Right lobe of liver (tissue), 6 donors: ENCODE measurements around the gene CDC42BPG. TPM values are rescaled to one million over a fixed set of nuclear protein-coding genes. Genes with fewer than 3 reads are reported as not detected.

Experiments used
- ATAC-seq, 4 donors: fragments of 200-7000 bp; cut with Tn5 transposase; one replicate each; pipeline ENCODE4 v1.9.1; 2020; ENCODE audit warnings: mild to moderate bottlenecking in 4 of 4, moderate library complexity in 4 of 4
- DNase-seq, 3 donors: peaks; one replicate each; pipeline ENCODE4 v3.0.0-alpha.2; 2020
- H3K27ac ChIP-seq, 3 donors: fragments of 200-600 bp; one replicate each; pipeline ENCODE4 v1.8.0; 2022
- H3K27me3 ChIP-seq, 2 donors: fragments of 200-600 bp; one replicate each; pipeline ENCODE4 v1.8.0; 2022
- H3K36me3 ChIP-seq, 4 donors: fragments of 200-600 bp; sonication (generic) in 1 of 4; one replicate each; pipeline versions ENCODE4 v1.5.1 to v1.8.0; 2017 to 2022; ENCODE audit warnings: control low read depth in 1 of 4
- H3K4me1 ChIP-seq, 4 donors: fragments of 200-600 bp; sonication (generic) in 1 of 4; one replicate each; pipeline versions ENCODE4 v1.5.1 to v1.8.0; 2017 to 2022; ENCODE audit warnings: control low read depth in 1 of 4
- H3K4me3 ChIP-seq, 3 donors: fragments of 200-600 bp; one replicate each; pipeline ENCODE4 v1.8.0; 2022
- H3K9me3 ChIP-seq, 4 donors: fragments of 200-600 bp; sonication (generic) in 1 of 4; one replicate each; pipeline versions ENCODE4 v1.5.1 to v1.8.0; 2017 to 2022; ENCODE audit warnings: control low read depth in 1 of 4
- POLR2A ChIP-seq: fragments of 450-650 bp; IDR thresholded peaks from one replicate; pipeline ENCODE4 v1.6.1; 2017; ENCODE audit warnings: antibody characterized with exemption, mild to moderate bottlenecking
- WGBS: methylation state at CpG from one replicate; pipeline ENCODE4 v1.1.6; 2018; ENCODE audit warnings: low coverage, low lambda C conversion rate; ENCODE audit not compliant: insufficient coverage; ENCODE audit errors: missing lambda C conversion rate; 5-methylcytosine and 5-hydroxymethylcytosine counted together
- intact Hi-C, 2 donors: fragments of 100-400 bp; cut with DNase I; formaldehyde crosslinking; loops; one replicate each; pipeline versions ENCODE4 v1.11.2 to v1.14.1; 2022
- total RNA-seq, 6 experiments: library from RNA; depleted of rRNA in 2 of 6; stranded (reverse); fragments of >200 nt in 2 of 6; fragmentation: NEBNext Ultra II Directional in 3 of 6; extraction: Animal tissue kit (Norgen Biotek cat#: 25700) in 3 of 6; gene quantifications; one replicate each; pipeline versions ENCODE4 v1.1.0 to v1.2.4, GENCODE V29; 2016 to 2023
- TF ChIP-seq, protein P1 (sequence below), 4 donors: fragments of 200-600 bp in 3 of 4; fragments of 450-650 bp in 1 of 4; IDR thresholded peaks; one replicate each; pipeline versions ENCODE4 v1.5.1 to v1.8.0; 2016 to 2022; ENCODE audit warnings: antibody characterized with exemption in 4 of 4, mild to moderate bottlenecking in 2 of 4
- donor health status: DM: no; HTN: yes; CAD: no.
- donor health status: DM: no; HTN: no; CAD: no.
- donor health status: DM: no; HTN: no; CAD: no.
- donor health status: DM: no; HTN: yes; CAD: no.
- donor health status: DM: no; HTN: yes; CAD: no.

CDC42BPG gene
- total RNA-seq, 6 experiments from 2014 or later: 0.63 to 1.1 (median 0.99) TPM

- ATAC-seq (peak in 2 of 4 donors; percentile 1 to 2), DNase-seq (peak in 1 of 3 donors; percentile 57)
- Histone ChIP-seq H3K9me3 (no peaks in the 10 kb centered on the region), H3K4me3 (peak overlapping the region; percentile 75 to 91 (median 91)), H3K36me3 (peaks cover 0 to 5% (median 0%) of the 10 kb centered on the region in 4 donors), H3K27me3 (no peaks in the 10 kb centered on the region), H3K27ac (peak overlapping the region; percentile 84 to 95 (median 90)), H3K4me1 (peaks cover 0 to 47% (median 14%) of the 10 kb centered on the region in 4 donors)
- TF ChIP-seq, protein P1, sequence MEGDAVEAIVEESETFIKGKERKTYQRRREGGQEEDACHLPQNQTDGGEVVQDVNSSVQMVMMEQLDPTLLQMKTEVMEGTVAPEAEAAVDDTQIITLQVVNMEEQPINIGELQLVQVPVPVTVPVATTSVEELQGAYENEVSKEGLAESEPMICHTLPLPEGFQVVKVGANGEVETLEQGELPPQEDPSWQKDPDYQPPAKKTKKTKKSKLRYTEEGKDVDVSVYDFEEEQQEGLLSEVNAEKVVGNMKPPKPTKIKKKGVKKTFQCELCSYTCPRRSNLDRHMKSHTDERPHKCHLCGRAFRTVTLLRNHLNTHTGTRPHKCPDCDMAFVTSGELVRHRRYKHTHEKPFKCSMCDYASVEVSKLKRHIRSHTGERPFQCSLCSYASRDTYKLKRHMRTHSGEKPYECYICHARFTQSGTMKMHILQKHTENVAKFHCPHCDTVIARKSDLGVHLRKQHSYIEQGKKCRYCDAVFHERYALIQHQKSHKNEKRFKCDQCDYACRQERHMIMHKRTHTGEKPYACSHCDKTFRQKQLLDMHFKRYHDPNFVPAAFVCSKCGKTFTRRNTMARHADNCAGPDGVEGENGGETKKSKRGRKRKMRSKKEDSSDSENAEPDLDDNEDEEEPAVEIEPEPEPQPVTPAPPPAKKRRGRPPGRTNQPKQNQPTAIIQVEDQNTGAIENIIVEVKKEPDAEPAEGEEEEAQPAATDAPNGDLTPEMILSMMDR (IDR thresholded peaks at IDR 0.05): no peak
- TF ChIP-seq POLR2A: no peak
- intact Hi-C loops: no loop called here
- WGBS: 15% methylated on average over 3 of the region's 11 CpGs
These were observed 48.0 kb upstream of the CDC42BPG start for GRCh38 chr11:64892411-64892831.

- WGBS: 40% methylated on average over 5 of the region's 5 CpGs
- Histone ChIP-seq H3K9me3 (no peaks in the 10 kb centered on the region), H3K4me1 (peaks cover 0 to 48% (median 14%) of the 10 kb centered on the region in 4 donors), H3K27ac (peak overlapping the region in 2 of 3 donors; percentile 90 to 95), H3K27me3 (no peaks in the 10 kb centered on the region), H3K4me3 (peak overlapping the region; percentile 75 to 91 (median 91)), H3K36me3 (no peaks in the 10 kb centered on the region)
- TF ChIP-seq, protein P1 (IDR thresholded peaks at IDR 0.05): no peak
- TF ChIP-seq POLR2A: no peak
- intact Hi-C loops: no loop called here
- no peak for ATAC-seq
- DNase-seq: peak in 1 of 3 donors; percentile 49
These were observed 47.4 kb upstream of the CDC42BPG start for GRCh38 chr11:64891880-64892279.

DNA sequence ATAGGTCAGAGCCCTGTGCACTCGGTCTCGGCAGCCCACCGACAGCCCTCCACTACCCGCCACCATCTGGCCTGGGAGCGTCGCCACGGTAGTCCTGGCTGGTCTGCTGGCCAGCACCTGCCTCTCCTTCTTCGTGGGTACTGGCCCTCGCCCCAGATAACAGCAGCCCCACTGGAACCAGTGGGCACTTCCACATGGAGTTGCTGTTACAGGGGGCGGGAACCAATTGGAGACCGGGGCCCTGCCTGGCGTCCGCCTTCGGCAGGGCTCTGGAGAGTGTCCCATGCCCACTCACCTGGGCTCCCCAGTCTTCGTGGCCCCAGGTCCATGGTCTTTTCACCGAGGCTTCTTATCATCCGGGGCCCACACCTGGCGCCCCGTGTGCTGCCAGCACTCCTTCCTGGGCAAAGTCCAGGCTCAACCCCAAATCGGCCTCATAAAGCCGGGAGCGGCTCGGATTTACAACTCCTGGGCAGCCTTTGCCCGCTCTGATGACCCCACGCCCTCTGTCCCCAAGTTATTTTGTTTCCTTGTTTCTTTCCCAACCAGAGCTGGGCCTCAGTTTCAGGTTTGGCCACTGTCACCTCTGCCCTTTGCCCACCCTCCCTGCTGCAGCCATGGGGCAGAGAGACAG lies 46.9 kb upstream of the CDC42BPG start:
- peaks cover 0 to 49% (median 14%) of the 10 kb centered on the region in 4 donors for H3K4me1 ChIP-seq
- H3K4me3 ChIP-seq: peak overlapping the region; percentile 75 to 91 (median 91)
- no peaks in the 10 kb centered on the region for H3K9me3 ChIP-seq
- 33% methylated on average over 13 of the region's 25 CpGs for WGBS
- no peaks in the 10 kb centered on the region for H3K36me3 ChIP-seq
- H3K27ac ChIP-seq: peak overlapping the region in 2 of 3 donors; percentile 90 to 95
- TF ChIP-seq POLR2A: no peak
- TF ChIP-seq, protein P1 (IDR thresholded peaks at IDR 0.05): no peak
- no peaks in the 10 kb centered on the region for H3K27me3 ChIP-seq
- intact Hi-C loops: no loop called here
- ATAC-seq: peak; percentile 22 to 45 (median 34)
- DNase-seq: peak; percentile 62 to 89 (median 85)

DNA sequence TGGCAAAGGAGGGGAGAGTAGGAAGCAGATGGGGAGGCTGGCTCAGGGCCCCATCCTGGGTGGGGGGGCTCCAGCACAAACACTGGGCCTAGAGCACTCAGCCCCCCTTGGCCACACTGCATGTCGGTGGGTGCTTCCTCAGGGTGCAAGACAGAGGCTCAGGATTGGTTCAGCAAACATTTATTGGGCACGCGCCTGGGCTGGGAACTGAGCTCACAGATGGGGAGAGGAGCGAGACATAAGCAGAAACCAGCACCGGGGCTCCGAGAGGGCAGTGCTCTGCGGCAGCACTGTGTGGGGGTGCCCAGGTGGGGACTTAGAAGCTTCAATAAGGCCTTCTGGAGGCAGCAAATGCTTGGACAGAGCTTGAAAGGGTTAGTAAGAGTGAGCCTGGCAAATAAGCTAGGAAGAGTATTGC lies 46.1 kb upstream of the CDC42BPG start:
- 24% methylated on average over 6 of the region's 7 CpGs for WGBS
- Histone ChIP-seq H3K27me3 (no peaks in the 10 kb centered on the region), H3K4me1 (peaks cover 0 to 57% (median 14%) of the 10 kb centered on the region in 4 donors), H3K4me3 (peak overlapping the region; percentile 75 to 91 (median 91)), H3K36me3 (no peaks in the 10 kb centered on the region), H3K9me3 (no peaks in the 10 kb centered on the region), H3K27ac (peak overlapping the region in 2 of 3 donors; percentile 90 to 95)
- ATAC-seq (no peak), DNase-seq (no peak)
- intact Hi-C loops: no loop called here
- TF ChIP-seq POLR2A: no peak
- TF ChIP-seq, protein P1 (IDR thresholded peaks at IDR 0.05): no peak
